Measurements from ENCODE around the gene ZNG1A.
"Not testable (repeated sequence)": the region's sequence is repeated elsewhere in the genome, so short reads cannot be mapped to it uniquely, and the experiment has no call there.

ZNG1A gene

GRCh38 chr9:113468-114266, 65.2 kb downstream of the ZNG1A start:
- not testable (repeated sequence) for H3K27ac ChIP-seq (ENCODE audit: low read depth, low read length); H3K9me3 ChIP-seq (ENCODE audit: control insufficient read depth, insufficient read depth, low read length); H3K36me3 ChIP-seq (ENCODE audit: control insufficient read depth, insufficient read depth, low read length); H3K9ac ChIP-seq (ENCODE audit: low read depth, low read length); H3K4me1 ChIP-seq (ENCODE audit: control insufficient read depth, insufficient read depth, low read length)
- Histone ChIP-seq H3K27me3 (ENCODE audit: control insufficient read depth, insufficient read depth, low read length) (peaks cover 90% of the 10 kb centered on the region), H3K4me3 (ENCODE audit: low read depth, low read length) (peak overlapping the region; percentile 50)

DNA sequence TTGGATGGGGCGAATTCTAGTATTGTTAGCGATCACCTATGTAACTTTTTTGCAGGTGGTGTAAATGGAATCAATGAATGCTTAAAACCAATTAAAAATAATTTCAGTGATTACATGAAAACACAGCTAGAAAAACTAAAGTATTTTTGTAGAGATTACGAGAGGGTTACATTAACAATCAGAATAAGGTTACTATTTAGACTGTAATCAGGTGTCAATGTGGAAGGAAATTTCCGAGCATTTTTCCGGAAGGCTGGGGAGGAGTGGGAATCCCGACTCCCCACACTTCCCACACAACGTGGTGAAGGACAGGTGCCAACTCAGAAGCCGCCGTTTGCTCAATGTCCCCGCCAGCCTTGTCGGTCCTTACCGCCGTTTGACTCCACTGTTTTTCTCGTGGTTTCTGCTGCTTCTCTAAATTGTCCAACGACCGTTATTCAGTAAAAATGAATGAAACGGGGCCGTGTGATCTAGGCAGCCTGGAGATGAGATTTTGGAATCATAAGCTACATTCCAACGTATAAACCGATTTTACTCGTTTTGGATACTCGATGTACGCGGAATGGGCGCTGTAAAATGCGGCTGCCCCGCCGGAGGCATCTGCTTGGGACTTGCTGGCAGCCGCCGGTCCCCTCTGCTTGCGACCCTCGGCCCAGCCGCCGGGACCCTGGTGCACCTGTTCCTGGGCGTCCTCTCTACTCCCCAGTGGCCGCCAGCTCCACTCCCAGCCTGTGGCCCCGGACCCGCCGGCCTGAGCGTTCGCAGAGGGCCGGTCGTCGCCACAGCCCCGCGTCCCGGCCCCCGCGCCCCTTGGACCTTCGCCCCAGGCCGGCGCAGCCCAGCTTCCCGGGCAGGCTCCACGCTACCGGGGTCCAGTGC, 66.0 kb downstream of the ZNG1A start:
- not testable (repeated sequence) for H3K4me1 ChIP-seq (ENCODE audit: control insufficient read depth, insufficient read depth, low read length); H3K36me3 ChIP-seq (ENCODE audit: control insufficient read depth, insufficient read depth, low read length); H3K9me3 ChIP-seq (ENCODE audit: control insufficient read depth, insufficient read depth, low read length); H3K4me3 ChIP-seq (ENCODE audit: low read depth, low read length); H3K9ac ChIP-seq (ENCODE audit: low read depth, low read length); H3K27ac ChIP-seq (ENCODE audit: low read depth, low read length)
- peaks cover 90% of the 10 kb centered on the region for H3K27me3 ChIP-seq (ENCODE audit: control insufficient read depth, insufficient read depth, low read length)

DNA sequence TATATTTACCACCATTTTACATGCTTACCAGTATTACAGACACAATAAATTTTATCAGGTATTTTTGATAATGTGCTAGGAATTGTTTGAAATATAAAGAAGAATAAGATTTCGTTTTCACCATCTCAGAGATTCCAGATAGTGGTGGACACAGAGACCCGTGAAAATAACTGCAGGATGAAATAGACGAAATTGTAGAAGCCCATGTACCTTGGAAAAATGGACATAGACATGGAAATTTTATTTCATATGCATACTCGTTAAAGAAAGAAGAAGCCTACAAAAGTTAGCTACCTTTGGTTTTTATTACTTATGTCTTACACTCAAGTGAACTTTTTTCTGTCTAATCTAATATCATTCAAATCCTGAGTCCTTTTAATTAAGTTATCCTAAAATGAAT, 68.2 kb downstream of the ZNG1A start:
- H3K27me3 ChIP-seq (ENCODE audit: control insufficient read depth, insufficient read depth, low read length): peaks cover 83% of the 10 kb centered on the region
- H3K9me3 ChIP-seq (ENCODE audit: control insufficient read depth, insufficient read depth, low read length); H3K4me1 ChIP-seq (ENCODE audit: control insufficient read depth, insufficient read depth, low read length); H3K9ac ChIP-seq (ENCODE audit: low read depth, low read length); H3K27ac ChIP-seq (ENCODE audit: low read depth, low read length); H3K4me3 ChIP-seq (ENCODE audit: low read depth, low read length); H3K36me3 ChIP-seq (ENCODE audit: control insufficient read depth, insufficient read depth, low read length): not testable (repeated sequence)

- not testable (repeated sequence) for H3K4me3 ChIP-seq (ENCODE audit: low read depth, low read length); H3K36me3 ChIP-seq (ENCODE audit: control insufficient read depth, insufficient read depth, low read length); H3K27ac ChIP-seq (ENCODE audit: low read depth, low read length); H3K9me3 ChIP-seq (ENCODE audit: control insufficient read depth, insufficient read depth, low read length); H3K9ac ChIP-seq (ENCODE audit: low read depth, low read length); H3K4me1 ChIP-seq (ENCODE audit: control insufficient read depth, insufficient read depth, low read length)
- peaks cover 74% of the 10 kb centered on the region for H3K27me3 ChIP-seq (ENCODE audit: control insufficient read depth, insufficient read depth, low read length)
These were observed 69.3 kb downstream of the ZNG1A start for GRCh38 chr9:109540-109939.

GRCh38 chr9:108742-109495, 69.9 kb downstream of the ZNG1A start:
- not testable (repeated sequence) for H3K9me3 ChIP-seq (ENCODE audit: control insufficient read depth, insufficient read depth, low read length); H3K4me1 ChIP-seq (ENCODE audit: control insufficient read depth, insufficient read depth, low read length); H3K36me3 ChIP-seq (ENCODE audit: control insufficient read depth, insufficient read depth, low read length); H3K4me3 ChIP-seq (ENCODE audit: low read depth, low read length); H3K9ac ChIP-seq (ENCODE audit: low read depth, low read length); H3K27ac ChIP-seq (ENCODE audit: low read depth, low read length)
- peaks cover 68% of the 10 kb centered on the region for H3K27me3 ChIP-seq (ENCODE audit: control insufficient read depth, insufficient read depth, low read length)

- H3K36me3 ChIP-seq (ENCODE audit: control insufficient read depth, insufficient read depth, low read length); H3K27ac ChIP-seq (ENCODE audit: low read depth, low read length): not testable (repeated sequence)
- peaks cover 41% of the 10 kb centered on the region for H3K27me3 ChIP-seq (ENCODE audit: control insufficient read depth, insufficient read depth, low read length)
These were observed 72.9 kb downstream of the ZNG1A start for GRCh38 chr9:105991-106390.

GRCh38 chr9:100430-100829, 78.4 kb downstream of the ZNG1A start:
- not testable (repeated sequence) for H3K27ac ChIP-seq (ENCODE audit: low read depth, low read length); H3K9ac ChIP-seq (ENCODE audit: low read depth, low read length); H3K9me3 ChIP-seq (ENCODE audit: control insufficient read depth, insufficient read depth, low read length); H3K4me1 ChIP-seq (ENCODE audit: control insufficient read depth, insufficient read depth, low read length); H3K36me3 ChIP-seq (ENCODE audit: control insufficient read depth, insufficient read depth, low read length); H3K4me3 ChIP-seq (ENCODE audit: low read depth, low read length); H3K27me3 ChIP-seq (ENCODE audit: control insufficient read depth, insufficient read depth, low read length)

More at GRCh38 chr9:105991-106390, 72.9 kb downstream of the ZNG1A start:
- H3K4me1 ChIP-seq (ENCODE audit: control insufficient read depth, insufficient read depth, low read length); H3K9me3 ChIP-seq (ENCODE audit: control insufficient read depth, insufficient read depth, low read length); H3K9ac ChIP-seq (ENCODE audit: low read depth, low read length); H3K4me3 ChIP-seq (ENCODE audit: low read depth, low read length): not testable (repeated sequence)

DNA sequence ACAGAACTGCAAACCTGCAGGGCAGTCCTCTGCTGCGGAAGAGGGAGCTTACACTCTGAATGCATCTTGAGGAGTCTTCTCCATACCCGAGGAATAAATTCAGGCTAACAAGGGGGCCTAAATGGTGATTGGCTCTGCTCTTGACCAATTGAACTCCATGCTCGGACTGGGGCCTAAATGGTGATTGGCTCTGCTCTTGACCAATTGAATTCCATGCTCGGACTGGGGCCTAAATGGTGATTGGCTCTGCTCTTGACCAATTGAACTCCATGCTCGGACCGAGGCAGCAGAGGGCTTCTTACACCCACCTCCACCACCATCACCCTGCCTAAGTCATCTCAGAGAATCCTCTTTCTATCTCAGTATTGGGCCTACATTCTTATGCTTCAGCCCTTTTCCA, 79.0 kb downstream of the ZNG1A start:
- not testable (repeated sequence) for H3K4me3 ChIP-seq (ENCODE audit: low read depth, low read length); H3K9me3 ChIP-seq (ENCODE audit: control insufficient read depth, insufficient read depth, low read length); H3K9ac ChIP-seq (ENCODE audit: low read depth, low read length); H3K4me1 ChIP-seq (ENCODE audit: control insufficient read depth, insufficient read depth, low read length); H3K27me3 ChIP-seq (ENCODE audit: control insufficient read depth, insufficient read depth, low read length); H3K27ac ChIP-seq (ENCODE audit: low read depth, low read length); H3K36me3 ChIP-seq (ENCODE audit: control insufficient read depth, insufficient read depth, low read length)

- not testable (repeated sequence) for H3K36me3 ChIP-seq (ENCODE audit: control insufficient read depth, insufficient read depth, low read length); H3K4me3 ChIP-seq (ENCODE audit: low read depth, low read length); H3K27me3 ChIP-seq (ENCODE audit: control insufficient read depth, insufficient read depth, low read length); H3K27ac ChIP-seq (ENCODE audit: low read depth, low read length); H3K4me1 ChIP-seq (ENCODE audit: control insufficient read depth, insufficient read depth, low read length); H3K9ac ChIP-seq (ENCODE audit: low read depth, low read length); H3K9me3 ChIP-seq (ENCODE audit: control insufficient read depth, insufficient read depth, low read length)
These were observed 80.1 kb downstream of the ZNG1A start for GRCh38 chr9:98775-99174.

DNA sequence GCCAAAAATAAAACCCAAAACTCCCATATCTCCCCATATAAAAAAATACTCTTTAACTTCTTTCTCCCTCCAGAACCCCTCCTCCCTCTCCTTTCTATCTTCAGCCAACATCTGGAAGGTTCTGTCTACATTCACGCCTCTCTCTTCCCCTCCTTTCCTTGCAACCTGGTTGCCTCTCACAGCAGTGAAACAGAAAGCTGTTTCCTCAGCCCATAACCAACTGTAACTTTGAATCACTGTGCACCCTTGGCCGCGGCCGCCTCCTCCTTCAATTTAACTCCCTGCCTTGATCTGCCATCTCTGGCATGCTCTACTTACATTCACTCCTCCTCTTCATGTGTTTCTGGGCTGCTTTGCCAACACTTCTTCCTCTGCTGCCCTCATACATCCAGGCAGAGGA, 83.9 kb downstream of the ZNG1A start:
- H3K4me1 ChIP-seq (ENCODE audit: control insufficient read depth, insufficient read depth, low read length); H3K27ac ChIP-seq (ENCODE audit: low read depth, low read length); H3K36me3 ChIP-seq (ENCODE audit: control insufficient read depth, insufficient read depth, low read length); H3K4me3 ChIP-seq (ENCODE audit: low read depth, low read length); H3K9me3 ChIP-seq (ENCODE audit: control insufficient read depth, insufficient read depth, low read length); H3K27me3 ChIP-seq (ENCODE audit: control insufficient read depth, insufficient read depth, low read length); H3K9ac ChIP-seq (ENCODE audit: low read depth, low read length): not testable (repeated sequence)

GRCh38 chr9:94323-94722, 84.5 kb downstream of the ZNG1A start:
- H3K9ac ChIP-seq (ENCODE audit: low read depth, low read length); H3K9me3 ChIP-seq (ENCODE audit: control insufficient read depth, insufficient read depth, low read length); H3K4me3 ChIP-seq (ENCODE audit: low read depth, low read length); H3K27me3 ChIP-seq (ENCODE audit: control insufficient read depth, insufficient read depth, low read length); H3K4me1 ChIP-seq (ENCODE audit: control insufficient read depth, insufficient read depth, low read length); H3K36me3 ChIP-seq (ENCODE audit: control insufficient read depth, insufficient read depth, low read length); H3K27ac ChIP-seq (ENCODE audit: low read depth, low read length): not testable (repeated sequence)
